HG02840 (cell line): ENCODE data around the gene KIF5A.
"Not testable (repeated sequence)": the region's sequence is repeated elsewhere in the genome, so short reads cannot be mapped to it uniquely, and the experiment has no call there.

ENCODE experiments used
- ATAC-seq: cut with Tn5 transposase; IDR thresholded peaks from one replicate; pipeline ENCODE4 v1.9.1; 2021; ENCODE audit warnings: mild to moderate bottlenecking, moderate library complexity, moderate number of reproducible peaks; ENCODE audit not compliant: unreplicated experiment, low FRiP score

Gene KIF5A

DNA sequence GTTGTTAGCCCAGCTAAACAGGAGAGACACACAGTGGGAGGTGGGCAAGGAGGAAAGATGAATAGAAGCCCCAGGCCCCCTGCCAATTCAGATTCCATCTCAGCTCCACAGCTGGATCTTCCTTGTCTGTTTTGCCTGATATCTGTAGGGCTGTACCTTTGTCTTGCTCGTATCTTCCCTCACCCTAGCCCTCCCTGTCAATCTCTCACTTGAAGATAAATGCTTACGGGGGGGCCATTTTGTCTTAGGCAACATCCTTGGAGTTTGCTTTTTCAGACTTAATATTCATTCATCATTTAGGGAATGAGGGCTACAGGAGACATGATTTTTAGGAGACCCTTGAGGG lies 2.4 kb downstream of the KIF5A start:
- no peak for ATAC-seq

- ATAC-seq: no peak
These were observed 3.0 kb downstream of the KIF5A start for GRCh38 chr12:57552835-57553313.

GRCh38 chr12:57553343-57554202 lies 3.7 kb downstream of the KIF5A start:
- ATAC-seq: no peak

DNA sequence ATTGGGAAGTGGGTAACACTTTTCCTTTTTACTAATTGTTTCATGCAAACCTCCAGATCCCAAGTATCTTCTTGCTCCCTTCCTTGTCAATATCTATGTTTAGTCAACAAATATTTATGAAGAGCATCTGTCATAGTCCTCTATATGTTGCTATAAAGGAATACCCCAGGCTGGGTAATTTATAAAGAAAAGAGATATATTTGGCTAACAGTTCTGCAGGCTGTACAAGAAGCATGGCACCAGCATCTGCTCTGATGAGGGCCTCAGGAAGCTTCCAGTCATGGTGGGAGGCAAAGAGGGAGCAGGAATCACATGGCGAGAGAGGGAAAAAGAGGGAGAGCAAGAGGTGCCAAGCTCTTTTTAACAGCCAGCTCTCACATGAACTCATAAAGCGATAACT lies 4.6 kb downstream of the KIF5A start:
- no peak for ATAC-seq

DNA sequence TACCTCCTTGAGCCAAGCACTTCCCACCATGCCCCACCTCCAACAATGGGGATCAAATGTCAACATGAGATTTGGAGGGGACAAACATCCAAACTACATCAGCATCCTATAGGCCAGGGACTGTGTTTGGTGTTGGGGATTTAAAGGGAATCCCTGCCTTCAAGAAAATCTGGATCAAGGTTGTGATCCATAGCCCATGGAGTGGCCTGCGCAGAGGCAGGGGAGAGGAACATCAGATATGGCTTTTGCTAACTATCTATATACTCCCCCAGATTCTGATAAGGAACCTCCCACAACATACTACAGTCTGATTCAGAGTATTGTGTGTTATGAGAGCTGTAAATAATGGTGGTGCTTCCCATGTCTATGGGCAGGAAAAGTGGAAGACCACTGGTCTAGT lies 5.1 kb downstream of the KIF5A start:
- no peak for ATAC-seq

GRCh38 chr12:57558864-57559263 lies 9.0 kb downstream of the KIF5A start:
- no peak for ATAC-seq

DNA sequence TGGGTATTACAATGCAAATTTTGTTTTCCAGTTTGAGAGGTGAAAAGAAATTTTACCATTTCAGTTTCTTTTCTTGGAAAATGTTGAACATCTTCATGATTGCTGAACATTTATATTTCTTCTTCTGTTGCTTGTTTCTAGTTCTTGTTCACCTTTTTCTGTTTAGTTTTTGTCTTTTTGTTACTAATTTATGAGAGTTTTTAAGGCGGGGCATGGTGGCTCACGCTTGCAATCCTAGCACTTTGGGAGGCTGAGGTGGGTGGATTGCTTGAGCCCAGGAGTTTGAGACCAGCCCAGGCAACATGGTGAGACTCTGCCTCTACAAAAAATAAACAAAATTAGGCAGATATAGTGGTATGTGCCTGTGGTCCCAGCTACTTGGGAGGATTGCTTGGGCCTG lies 10.7 kb downstream of the KIF5A start:
- no peak for ATAC-seq

DNA sequence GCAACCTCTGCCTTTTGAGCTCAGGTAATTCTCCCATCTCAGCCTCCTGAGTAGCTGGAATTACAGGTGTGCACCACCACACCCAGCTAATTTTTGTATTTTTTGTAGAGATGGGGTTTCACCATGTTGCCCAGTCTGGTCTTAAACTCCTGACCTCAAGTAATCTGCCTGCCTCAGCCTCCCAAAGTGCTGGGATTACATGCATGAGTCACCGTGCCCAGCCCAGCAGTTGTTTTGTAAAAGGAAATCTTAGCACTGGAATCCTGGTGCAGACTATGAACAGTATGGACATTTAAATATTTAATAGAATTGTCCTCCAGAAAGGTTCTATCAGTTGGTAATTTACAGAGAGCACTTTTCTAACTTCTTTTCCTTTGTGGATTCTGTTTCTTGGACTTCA lies 11.3 kb downstream of the KIF5A start:
- not testable (repeated sequence) for ATAC-seq

DNA sequence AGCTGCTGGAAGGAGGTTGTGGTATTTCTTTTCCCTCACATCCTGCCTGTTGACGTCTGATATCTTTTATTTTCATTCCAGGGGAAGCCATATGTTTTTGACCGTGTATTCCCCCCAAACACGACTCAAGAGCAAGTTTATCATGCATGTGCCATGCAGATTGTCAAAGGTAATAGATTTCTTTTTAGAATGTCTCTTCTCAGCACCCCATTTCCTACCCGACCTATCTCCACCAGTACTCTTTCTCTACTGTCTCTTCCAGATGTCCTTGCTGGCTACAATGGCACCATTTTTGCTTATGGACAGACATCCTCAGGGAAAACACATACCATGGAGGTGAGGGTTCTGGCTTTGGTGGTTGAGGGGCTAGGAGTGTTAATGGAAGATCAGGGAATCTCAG lies 13.5 kb downstream of the KIF5A start:
- ATAC-seq: no peak

- no peak for ATAC-seq
These were observed 14.4 kb downstream of the KIF5A start for GRCh38 chr12:57564178-57564740.

DNA sequence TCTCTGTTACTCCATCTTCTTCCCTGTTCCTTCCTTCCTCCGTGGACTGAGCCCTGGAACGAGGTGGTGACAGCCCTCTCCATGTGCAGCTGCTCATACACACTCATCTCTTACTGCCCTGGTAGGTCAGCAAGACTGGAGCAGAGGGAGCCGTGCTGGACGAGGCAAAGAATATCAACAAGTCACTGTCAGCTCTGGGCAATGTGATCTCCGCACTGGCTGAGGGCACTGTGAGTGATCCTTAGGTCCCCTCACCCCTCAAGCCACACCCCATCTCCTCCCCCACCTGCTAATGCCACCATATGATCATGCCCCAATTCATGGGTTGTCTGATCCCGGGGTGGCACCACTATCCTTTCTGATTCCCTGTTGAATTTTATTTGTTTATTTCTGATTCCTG lies 19.0 kb downstream of the KIF5A start:
- no peak for ATAC-seq

DNA sequence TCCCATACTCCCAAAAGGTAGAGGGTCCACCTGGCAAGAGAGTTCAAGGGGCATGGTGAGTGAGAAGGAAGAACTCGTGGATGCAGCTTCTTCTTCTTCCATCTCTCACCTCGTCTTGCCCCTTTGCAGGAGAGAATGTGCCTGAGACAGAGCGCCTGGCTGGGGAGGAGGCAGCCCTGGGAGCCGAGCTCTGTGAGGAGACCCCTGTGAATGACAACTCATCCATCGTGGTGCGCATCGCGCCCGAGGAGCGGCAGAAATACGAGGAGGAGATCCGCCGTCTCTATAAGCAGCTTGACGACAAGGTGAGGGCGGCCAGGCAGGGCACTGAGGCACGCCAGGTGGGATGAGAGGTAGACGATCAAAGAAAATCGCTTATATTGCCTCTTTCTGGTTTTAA lies 20.0 kb downstream of the KIF5A start:
- no peak for ATAC-seq

DNA sequence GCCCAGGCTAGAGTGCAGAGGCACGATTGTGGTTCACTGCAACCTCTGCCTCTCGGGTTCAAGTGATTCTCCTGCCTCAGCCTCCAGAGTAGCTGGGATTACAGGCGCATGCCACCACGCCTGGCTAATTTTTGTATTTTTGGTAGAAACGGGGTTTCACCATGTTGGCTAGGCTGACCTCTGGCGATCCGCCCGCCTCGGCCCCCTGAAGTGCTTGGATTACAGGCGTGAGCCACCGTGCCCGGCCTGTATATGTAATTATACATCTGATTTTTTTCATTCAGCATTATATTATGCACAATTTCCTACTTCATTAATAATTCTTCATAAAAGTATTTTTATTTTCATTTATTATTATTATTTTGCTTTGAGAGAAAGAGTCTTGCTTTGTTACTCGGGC lies 20.6 kb downstream of the KIF5A start:
- ATAC-seq: not testable (repeated sequence)

- ATAC-seq: no peak
These were observed 22.3 kb downstream of the KIF5A start for GRCh38 chr12:57571926-57572762.

GRCh38 chr12:57574795-57575194 lies 25.0 kb downstream of the KIF5A start:
- ATAC-seq: no peak

DNA sequence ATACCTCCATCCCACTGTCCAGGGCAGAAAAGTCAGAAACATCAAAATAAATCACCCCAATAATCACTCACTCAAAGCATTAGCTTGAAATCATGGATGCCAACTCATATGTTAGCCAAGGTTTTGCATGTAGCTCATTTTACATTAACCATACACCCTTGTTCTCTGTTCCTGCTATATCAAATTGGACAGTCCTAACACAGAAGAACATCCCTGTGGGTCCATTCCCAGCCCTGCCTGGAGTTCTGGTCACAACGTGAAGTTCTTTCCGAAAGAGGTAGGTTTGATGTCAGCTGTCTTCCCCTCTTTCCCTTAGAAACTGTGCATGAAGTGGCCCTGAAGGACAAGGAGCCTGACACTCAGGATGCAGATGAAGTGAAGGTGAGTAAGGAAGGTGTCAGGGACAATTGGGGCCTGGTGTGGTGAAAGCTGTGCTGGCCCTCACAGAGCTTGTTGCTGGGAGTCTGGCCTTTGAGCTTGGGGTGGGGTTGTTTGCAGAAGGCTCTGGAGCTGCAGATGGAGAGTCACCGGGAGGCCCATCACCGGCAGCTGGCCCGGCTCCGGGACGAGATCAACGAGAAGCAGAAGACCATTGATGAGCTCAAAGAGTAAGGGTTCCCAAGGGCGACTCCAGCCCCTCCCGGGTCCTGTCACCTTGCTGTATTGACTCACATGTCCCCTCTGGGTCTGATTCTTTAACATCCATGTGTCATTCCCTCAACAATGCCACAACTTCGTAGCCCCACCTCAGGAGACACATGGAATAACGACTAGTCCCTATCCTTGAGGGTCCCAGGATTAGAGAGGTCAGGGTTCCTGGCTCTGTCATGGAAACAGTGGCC lies 26.1 kb downstream of the KIF5A start:
- no peak for ATAC-seq

GRCh38 chr12:57576613-57577160 lies 26.8 kb downstream of the KIF5A start:
- no peak for ATAC-seq

DNA sequence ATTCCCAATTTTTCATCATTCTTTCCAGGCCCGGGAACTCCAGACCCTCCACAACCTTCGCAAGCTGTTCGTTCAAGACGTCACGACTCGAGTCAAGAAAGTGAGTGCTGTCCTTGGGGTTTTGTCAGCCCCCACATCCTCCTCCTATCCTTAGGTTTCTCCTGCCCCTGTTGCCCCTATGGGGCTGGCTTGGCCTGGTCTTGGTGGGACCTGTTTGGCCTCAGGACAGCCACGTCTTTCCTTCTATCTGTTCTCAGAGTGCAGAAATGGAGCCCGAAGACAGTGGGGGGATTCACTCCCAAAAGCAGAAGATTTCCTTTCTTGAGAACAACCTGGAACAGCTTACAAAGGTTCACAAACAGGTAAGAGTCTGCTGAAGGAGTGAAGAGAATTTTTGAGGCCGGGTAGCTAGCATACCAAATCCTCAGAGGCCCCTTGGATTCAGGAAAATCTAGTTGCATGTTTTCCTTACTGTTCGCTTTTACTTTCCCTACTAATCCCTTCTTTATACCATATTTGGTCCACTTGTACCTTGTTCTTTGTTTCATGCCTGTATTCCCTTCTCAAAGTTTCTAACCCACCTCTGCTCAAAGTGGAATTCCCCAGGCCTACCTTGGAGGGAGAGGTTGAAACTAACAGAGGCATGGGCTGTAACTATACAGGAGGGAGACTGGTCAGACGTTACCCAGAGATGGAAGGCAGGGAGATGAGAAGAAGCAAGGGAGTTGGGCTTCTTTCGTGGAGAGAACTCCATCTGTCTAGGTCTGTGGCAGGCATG lies 28.3 kb downstream of the KIF5A start:
- no peak for ATAC-seq

- ATAC-seq: no peak
These were observed 29.2 kb downstream of the KIF5A start for GRCh38 chr12:57579011-57579410.
